ENCODE results near the gene CFAP65. TPM values are rescaled to one million over a fixed set of nuclear protein-coding genes. Genes with fewer than 3 reads are reported as not detected.

The CFAP65 gene
- total RNA-seq, 1 experiment from 2014 or later, result not detected

- peak; percentile 76 for DNase-seq (ENCODE audit: low spot score)
- in situ Hi-C loops (cut with HindIII; ENCODE audit: low sequenced_read_pairs), result no loop called here
These were observed 45.2 kb downstream of the CFAP65 start for GRCh38 chr2:218995972-218996711.

DNA sequence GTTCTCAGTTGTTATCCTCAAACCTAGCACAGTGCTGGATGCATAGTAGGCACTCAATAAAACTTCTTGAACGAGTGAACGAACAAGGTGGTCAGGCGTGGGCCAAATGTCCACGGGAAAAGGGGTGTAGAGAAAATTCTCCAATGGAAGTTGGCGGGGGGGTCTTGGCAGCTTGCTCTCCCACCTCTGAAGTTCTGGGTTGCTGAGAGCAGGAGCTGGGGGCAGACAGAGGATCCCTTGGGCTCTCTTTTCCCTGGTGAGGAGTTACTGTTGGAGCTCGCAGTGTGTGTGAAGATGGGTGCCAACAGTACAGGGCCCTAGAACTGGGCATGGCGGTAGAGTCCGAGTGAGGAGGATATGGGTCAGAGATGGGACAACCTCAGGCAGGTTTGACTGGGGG lies 45.8 kb downstream of the CFAP65 start:
- DNase-seq (ENCODE audit: low spot score), result no peak
- in situ Hi-C loops (cut with HindIII; ENCODE audit: low sequenced_read_pairs), result no loop called here

DNA sequence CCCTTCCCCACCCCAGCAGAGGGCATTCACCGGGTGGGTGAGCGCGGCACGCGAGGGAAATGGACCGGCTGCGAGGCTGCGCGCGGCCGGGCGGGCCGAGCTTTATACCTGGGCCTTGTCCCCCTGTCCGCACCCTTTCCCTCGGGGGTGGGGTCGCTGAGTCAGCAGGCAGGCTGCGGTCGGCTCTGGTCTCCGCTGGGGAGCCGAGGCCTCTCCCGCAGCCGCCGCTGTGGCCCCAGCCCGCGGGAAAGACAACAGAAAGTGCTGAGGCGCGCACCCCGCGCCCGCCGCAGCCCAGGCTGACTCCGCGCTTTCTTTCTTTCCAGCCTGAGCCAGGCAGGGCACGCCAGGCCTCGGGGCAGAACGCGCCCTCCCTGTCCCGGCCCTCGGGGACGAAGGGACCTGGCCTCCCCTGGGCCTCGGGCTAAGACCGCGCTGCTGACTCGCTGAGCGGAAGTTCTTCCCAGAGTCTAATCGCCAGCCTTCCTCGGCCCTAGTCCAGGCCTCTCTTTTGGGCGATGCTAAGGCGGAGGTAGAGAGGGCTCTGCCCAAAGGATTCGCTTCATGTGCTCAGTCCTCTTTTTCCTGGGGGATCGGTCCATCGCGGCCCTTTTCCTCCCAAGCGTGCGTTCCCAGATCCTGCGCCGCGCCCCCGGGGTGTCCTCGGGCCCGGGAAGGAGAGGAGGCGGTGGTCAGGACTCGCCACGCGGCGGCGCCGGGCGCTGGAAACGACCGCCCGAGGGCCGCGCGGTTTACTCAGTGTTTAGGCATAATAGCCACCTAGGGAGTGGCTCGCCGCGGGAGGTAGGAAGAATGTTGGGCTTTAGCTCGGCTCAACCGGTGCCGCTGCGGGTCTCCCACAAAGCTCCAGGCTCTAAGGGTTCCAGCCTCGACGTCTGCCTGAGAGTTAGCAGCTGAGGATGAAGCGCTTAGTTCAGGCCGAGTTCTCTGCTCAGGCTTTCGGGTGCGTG lies 47.7 kb downstream of the CFAP65 start, which contains the start of gene CRYBA2:
Gene CRYBA2, minus strand, starts transcription at position 78 of the 971 bp plus-strand sequence. CDS start 246 bp downstream, outside the sequence.
- DNase-seq (ENCODE audit: low spot score), result no peak
- in situ Hi-C loops (cut with HindIII; ENCODE audit: low sequenced_read_pairs), result no loop called here

- in situ Hi-C loops (cut with HindIII; ENCODE audit: low sequenced_read_pairs), result no loop called here
- DNase-seq (ENCODE audit: low spot score), result no peak
These were observed 48.5 kb downstream of the CFAP65 start for GRCh38 chr2:218992703-218993344.

- in situ Hi-C loops (cut with HindIII; ENCODE audit: low sequenced_read_pairs), result no loop called here
- DNase-seq (ENCODE audit: low spot score), result no peak
These were observed 49.1 kb downstream of the CFAP65 start for GRCh38 chr2:218992196-218992595.

DNA sequence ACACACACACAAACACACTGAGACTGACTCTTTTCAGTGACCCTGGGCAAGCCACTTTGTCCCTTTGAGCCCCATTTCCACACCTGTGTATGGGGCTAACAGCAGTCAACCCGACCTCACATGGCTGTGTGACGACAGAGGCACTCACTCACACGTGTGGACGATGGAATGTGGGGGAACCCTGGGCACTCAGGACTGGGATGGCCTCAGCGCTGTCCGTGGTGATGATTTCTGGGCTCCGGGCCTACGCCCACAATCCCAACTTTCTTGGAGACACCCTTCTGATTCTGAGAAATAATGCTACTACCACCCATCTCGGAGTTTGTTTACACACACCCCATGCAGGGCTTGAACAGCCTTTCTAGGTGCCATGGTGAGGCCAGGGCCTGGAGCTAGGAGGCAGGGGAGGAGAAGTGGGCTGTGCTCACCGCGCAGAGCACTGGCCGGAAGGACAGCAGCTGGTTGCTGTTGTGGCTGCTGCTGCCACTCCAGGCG lies 49.6 kb downstream of the CFAP65 start:
- in situ Hi-C loops (cut with HindIII; ENCODE audit: low sequenced_read_pairs), result no loop called here
- no peak for DNase-seq (ENCODE audit: low spot score)

GRCh38 chr2:218990612-218991011 lies 50.7 kb downstream of the CFAP65 start:
- no peak for DNase-seq (ENCODE audit: low spot score)

GRCh38 chr2:218990052-218990451 lies 51.3 kb downstream of the CFAP65 start:
- in situ Hi-C loops (cut with HindIII; ENCODE audit: low sequenced_read_pairs), result no loop called here
- DNase-seq (ENCODE audit: low spot score), result no peak

More at GRCh38 chr2:218990612-218991011, 50.7 kb downstream of the CFAP65 start:
- in situ Hi-C loops (cut with HindIII; ENCODE audit: low sequenced_read_pairs), result no loop called here

DNA sequence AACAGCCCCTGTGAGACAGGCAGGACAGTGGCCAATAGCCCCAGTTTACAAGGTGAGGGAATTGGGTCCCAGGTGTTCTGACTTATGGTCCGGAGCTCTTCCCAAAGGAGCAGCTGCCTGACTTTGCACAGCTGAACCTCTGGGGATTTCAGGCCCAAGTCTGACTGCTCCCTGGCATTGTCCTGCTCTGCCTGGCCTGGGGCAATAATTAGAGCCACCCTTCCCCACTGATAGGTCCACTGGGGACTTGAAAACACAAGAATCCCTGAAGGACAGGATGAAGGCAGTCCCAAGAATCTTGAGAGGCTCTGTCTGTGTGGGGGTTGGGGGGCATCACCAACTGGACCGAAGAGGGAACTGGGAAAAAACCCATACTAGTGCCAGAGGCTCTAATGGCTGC lies 52.7 kb downstream of the CFAP65 start:
- in situ Hi-C loops (cut with HindIII; ENCODE audit: low sequenced_read_pairs), result no loop called here
- DNase-seq (ENCODE audit: low spot score), result no peak

DNA sequence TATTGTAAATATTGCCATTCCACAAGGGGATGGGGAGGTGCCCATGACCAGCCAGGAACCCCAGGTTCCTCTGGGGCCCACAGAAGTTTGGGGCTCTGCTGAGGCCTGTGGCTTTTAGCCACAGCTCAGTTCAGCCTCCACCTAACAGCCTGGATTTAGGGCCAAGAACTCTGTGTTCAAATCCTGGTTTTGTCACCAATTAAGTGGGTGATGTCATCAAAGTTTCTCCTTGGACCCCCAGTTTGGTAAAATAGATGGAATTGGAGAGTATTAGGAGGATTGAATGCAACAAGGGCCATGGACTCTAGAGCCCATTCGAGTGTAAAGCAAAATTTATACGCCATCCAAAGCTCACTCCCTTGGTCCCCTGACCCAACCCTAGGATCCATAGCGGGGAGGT lies 53.2 kb downstream of the CFAP65 start:
- DNase-seq (ENCODE audit: low spot score), result no peak
- in situ Hi-C loops (cut with HindIII; ENCODE audit: low sequenced_read_pairs), result no loop called here

- in situ Hi-C loops (cut with HindIII; ENCODE audit: low sequenced_read_pairs), result no loop called here
These were observed 55.1 kb downstream of the CFAP65 start for GRCh38 chr2:218986148-218986761.

GRCh38 chr2:218985325-218986091 lies 55.8 kb downstream of the CFAP65 start:
- in situ Hi-C loops (cut with HindIII; ENCODE audit: low sequenced_read_pairs), result no loop called here
- no peak for DNase-seq (ENCODE audit: low spot score)

More at GRCh38 chr2:218986148-218986761, 55.1 kb downstream of the CFAP65 start:
- no peak for DNase-seq (ENCODE audit: low spot score)

- in situ Hi-C loops (cut with HindIII; ENCODE audit: low sequenced_read_pairs), result no loop called here
- DNase-seq (ENCODE audit: low spot score), result no peak
These were observed 56.3 kb downstream of the CFAP65 start, which contains the start of gene FEV for GRCh38 chr2:218985021-218985324. Gene FEV (minus strand): TSS chr2:218985184. CDS start chr2:218985075, 109 bp downstream.

DNA sequence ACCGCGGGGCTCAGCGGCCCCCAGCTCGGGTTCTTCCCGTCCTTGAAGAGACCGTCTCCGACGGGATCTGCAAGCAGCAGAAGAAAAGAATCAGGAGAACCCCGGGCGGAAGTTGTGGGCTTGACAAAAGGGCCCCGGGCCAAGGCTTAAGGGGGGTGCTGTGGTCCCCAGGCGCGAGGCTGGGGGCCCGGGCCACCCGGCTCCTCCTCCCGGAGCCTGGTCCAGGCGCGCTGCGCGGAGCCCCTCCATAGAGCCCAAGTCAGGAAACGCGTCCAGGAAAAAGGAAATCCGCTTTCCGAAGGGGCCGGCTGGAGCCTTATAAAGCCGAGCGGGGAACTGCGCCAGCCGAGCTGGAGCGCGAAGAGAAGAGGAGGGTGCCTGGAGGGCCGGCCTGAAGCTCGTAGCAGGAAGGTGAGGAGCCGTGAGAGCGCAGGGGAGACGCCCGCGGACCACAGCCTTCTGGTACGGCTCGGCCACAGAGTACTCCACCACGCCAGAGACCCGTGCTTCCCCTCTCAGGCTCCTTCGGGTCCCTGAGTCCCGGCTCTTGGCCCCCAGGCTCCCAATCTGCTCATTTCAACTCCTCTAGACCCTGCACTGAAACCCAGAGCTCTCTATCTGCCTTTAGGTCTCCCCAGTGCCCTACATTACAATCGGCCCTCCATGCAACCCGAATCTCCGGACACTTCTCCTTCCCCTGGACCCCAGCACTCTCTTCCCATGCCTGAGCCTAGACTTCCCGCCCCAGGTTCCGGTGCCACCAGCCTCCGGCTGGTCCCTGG lies 56.9 kb downstream of the CFAP65 start:
- in situ Hi-C loops (cut with HindIII; ENCODE audit: low sequenced_read_pairs), result no loop called here
- DNase-seq (ENCODE audit: low spot score), result peak; percentile 11

- no peak for DNase-seq (ENCODE audit: low spot score)
- in situ Hi-C loops (cut with HindIII; ENCODE audit: low sequenced_read_pairs), result no loop called here
These were observed 57.4 kb downstream of the CFAP65 start for GRCh38 chr2:218983934-218984238.

GRCh38 chr2:218983263-218983933 lies 57.9 kb downstream of the CFAP65 start:
- in situ Hi-C loops (cut with HindIII; ENCODE audit: low sequenced_read_pairs), result no loop called here
- no peak for DNase-seq (ENCODE audit: low spot score)

DNA sequence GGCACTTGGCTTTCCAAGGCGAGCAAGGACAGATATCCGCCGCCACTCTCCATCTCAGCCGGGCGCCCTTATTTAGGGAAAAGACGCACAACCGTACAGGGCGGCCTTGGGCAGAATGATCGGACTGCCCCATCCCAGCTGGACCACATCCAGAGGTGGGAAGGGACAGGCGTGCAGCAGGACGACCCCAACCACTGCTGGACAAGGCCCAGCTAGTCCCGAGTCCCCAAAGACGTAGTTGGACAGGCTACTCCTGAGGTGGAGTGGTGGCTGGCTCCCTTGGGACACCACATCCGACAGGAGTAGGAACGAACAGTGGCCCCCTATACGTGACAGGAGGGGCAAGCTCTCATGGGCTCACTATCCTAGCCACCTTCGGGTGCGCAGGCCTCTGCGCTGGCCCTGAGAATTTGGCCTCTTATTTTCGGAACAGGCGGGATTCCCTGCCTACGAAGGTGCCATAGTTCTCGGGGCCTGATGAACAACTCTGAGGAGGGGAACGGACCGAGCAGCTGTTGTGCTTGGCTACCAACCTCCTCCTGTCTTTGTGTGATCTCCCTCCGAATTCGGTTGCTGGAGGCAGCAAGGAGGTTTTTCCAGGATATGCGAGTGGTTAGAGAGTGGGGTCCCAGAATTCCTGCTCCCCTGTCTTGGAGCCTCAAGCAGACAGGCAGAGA lies 58.6 kb downstream of the CFAP65 start:
- no peak for DNase-seq (ENCODE audit: low spot score)

More for the DNA sequence above, 58.6 kb downstream of the CFAP65 start:
- in situ Hi-C loops (cut with HindIII; ENCODE audit: low sequenced_read_pairs), result no loop called here

Data from G401 (cell line).